HG03469 (cell line): ENCODE data around the gene EPN2.

ENCODE experiments used
- ATAC-seq: cut with Tn5 transposase; IDR thresholded peaks from one replicate; pipeline ENCODE4 v1.9.1; 2021; ENCODE audit warnings: mild to moderate bottlenecking, moderate library complexity, moderate number of reproducible peaks; ENCODE audit not compliant: unreplicated experiment

Gene EPN2

GRCh38 chr17:19238167-19238505 lies 970 bp downstream of the EPN2 start:
- ATAC-seq = no peak

GRCh38 chr17:19239544-19239943 lies 2.4 kb downstream of the EPN2 start:
- ATAC-seq = no peak

DNA sequence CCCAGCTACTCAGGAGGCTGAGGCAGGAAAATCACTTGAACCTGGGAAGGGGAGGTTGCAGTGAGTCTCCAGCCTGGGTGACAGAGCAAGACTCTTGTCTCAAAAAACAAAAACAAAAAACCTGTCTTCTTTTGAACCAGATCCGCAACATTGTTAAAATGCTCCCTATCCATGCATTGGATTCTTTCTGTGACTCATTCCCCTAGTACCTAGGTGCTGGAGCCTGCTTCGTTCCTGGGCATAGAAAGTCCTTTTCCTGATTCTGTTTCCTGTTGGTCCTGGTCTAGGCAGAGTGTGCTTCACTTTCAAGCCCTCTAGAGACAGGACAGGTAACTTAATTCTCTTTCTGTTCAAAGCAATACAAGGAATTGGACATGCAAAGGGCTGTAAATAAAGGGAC lies 5.2 kb downstream of the EPN2 start:
- no peak for ATAC-seq

DNA sequence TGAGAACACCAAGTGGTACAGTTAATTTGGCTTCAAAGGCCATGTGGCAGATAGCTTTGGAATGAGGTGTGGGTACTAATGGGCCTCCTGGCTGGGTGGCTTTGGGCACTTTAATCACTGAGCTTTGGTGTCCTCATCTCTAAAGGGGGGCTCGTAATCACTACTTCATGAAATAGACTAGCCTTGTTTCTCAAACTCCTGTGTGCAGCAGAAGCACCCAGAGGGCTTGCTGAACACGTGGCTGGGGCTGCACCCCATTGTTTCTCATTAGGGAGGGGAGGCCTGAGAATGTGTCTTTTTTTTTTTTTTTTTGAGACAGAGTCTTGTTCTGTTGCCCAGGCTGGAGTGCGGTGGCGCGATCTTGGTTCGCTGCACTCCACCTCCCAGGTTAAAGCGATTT lies 5.8 kb downstream of the EPN2 start:
- no peak for ATAC-seq

- ATAC-seq = no peak
Observed at GRCh38 chr17:19243838-19244237, 6.7 kb downstream of the EPN2 start.

- ATAC-seq = no peak
Observed at GRCh38 chr17:19244357-19244756, 7.2 kb downstream of the EPN2 start.

GRCh38 chr17:19244781-19245180 lies 7.6 kb downstream of the EPN2 start:
- ATAC-seq = no peak

GRCh38 chr17:19247473-19247872 lies 10.3 kb downstream of the EPN2 start:
- no peak for ATAC-seq

DNA sequence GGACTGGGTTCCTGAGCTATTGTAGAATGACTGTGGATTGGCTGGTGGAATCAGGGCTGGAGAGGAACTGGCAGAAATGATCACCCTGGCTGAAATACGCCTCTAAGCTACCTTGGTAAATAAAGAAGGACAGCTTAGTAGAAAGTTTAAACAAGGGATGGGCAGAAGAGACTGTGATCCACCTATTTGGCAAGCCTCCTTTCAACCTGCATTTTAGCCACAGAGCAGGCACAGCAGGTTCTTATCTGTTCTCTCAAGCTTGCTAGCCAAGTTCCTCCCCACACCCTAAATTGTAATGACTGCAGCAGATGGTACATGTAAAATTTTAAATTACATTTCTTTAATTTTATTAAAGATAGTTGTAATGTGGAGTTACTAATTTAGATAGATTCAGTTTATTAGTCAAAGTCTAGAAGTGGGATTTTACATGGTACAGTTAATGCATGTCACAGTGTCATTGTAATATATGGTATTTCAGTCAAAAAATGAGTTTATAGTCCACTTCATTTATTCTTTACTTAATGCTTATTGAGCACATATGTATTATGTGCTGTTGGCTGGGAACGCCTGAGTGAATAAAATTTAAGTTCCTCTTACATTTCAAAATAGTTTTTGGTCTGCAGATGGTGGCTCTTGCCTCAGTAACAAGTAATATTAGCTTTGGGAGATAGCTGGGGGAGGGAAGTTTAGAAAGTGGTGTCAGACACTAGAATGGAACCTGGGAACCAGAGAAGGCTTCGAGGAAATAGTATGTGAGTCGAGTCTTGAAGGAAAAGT lies 11.2 kb downstream of the EPN2 start:
- ATAC-seq = no peak

GRCh38 chr17:19248928-19249574 lies 11.9 kb downstream of the EPN2 start:
- ATAC-seq = no peak

- ATAC-seq = no peak
Observed at GRCh38 chr17:19249681-19250080, 12.5 kb downstream of the EPN2 start.

DNA sequence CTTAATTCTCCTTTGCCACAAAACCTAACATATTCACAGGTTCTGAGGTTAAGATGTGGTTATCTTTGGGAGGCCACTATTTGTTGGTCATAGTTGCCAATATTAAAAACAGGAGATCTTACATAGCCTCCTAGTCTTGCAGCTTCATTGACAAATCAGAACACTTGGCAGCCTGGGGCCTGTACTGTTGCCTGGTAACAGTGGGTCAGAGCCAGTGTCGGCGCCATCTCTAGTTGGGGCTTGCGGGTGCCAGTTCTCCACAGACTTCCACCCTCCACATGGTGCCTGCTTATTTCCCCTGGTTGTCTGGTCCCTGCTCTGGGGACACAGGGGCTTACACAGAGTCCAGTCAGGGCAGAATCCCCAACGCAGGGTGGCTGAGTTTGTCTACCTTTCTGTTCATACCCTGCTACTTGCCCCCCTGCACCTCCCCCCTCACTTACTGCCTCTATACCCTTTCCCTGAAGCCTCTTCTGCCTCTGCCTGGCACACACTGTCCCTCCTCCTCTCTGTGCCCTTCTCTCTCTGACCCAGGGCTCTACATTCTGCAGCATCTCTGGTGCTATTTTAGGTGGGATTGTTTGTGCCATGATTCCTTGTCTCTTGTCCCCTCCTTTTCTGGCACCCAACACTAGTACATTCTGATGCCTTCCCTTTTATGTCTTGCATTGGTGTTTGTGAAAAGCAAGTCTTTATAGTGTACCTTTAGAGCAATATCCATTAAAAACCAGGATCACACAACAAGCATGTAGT lies 13.4 kb downstream of the EPN2 start:
- no peak for ATAC-seq

- no peak for ATAC-seq
Observed at GRCh38 chr17:19253112-19253511, 15.9 kb downstream of the EPN2 start.

GRCh38 chr17:19254651-19255050 lies 17.5 kb downstream of the EPN2 start:
- no peak for ATAC-seq

GRCh38 chr17:19255279-19255678 lies 18.1 kb downstream of the EPN2 start:
- no peak for ATAC-seq

DNA sequence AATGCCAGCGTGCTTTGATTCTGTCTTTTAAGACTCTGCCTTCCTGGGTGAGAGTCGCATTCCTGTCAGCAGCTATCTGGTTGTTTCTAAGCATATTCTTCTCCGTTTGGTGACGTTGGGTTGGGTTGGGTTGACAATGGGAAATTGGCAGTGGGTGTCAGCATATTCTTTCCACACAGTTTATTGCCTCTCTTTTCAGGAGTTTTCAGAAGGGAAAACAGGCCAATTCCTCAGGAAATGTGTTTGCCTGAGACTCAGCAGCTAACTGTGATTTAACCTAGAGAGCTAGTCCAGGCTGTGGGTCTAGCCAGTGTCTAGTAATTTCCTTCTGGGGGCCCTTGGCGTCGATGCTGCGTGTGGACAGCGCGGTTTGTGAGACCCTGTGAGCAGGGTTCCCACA lies 21.2 kb downstream of the EPN2 start:
- ATAC-seq = no peak

DNA sequence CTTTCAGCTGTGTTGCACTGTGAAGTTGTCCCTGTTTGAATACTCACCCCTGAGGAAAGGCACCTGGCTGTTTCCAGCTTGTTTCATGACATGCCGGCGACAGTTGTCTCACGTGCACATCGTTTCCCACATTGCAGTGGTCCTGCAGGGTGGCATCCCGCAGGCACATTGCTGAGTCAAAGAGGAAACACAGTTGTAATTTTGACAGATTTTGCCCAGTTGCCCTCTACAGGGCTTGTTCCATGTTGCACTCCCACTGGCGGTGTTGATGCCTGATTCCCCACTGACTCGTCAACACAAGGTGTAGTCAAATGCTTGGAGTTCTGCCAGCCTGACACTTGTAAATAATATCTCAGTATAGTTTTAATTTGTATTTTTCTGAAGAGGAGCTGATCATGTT lies 23.8 kb downstream of the EPN2 start:
- no peak for ATAC-seq

- ATAC-seq = no peak
Observed at GRCh38 chr17:19261426-19261825, 24.3 kb downstream of the EPN2 start.

GRCh38 chr17:19262650-19263631 lies 25.8 kb downstream of the EPN2 start:
- no peak for ATAC-seq

DNA sequence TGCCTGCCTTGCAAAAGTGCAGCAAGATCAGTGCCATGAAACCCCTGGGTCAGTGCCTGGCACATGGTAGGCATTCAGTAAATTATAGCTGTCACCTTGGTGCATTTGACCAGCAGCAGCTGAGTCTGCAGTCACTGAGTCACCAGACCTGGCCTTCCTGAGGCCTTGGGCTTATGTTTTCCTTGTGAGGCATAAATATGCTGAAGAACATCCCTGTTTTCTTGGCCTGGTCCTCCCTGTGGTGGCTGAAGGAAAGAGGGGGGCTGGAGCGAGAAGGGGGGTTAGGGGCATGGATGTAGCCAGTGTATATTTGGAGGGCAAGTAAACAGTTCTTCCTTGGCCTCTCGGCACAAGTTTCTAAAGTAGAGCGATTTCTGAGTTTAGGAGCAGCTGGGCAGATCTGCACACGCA lies 26.5 kb downstream of the EPN2 start:
- ATAC-seq = no peak

DNA sequence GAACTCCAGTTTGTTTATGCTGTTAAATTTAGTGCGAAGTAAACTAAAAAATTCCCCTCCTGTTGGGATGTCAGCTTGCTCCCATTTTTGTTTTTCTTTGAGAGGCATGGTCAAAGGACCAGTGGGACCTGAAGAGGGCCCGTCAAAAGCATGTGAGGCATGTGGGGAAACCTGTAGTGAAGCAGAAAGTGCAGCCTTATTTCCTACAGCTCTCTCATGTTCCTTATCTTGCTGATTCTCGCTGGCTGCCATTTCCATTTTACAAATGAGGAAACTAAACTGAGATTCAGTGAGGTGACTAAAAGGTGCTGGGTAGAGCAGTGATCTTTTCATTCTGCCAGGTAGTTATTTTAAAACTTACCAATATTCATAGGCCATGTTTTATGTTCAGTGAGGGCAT lies 27.1 kb downstream of the EPN2 start:
- ATAC-seq = no peak
